CD4-positive, alpha-beta T cell treated with Interleukin-2 at 100 ng/mL for 4 hours (primary cell): ENCODE results near the gene PTK6.
"Not testable (repeated sequence)": the region's sequence is repeated elsewhere in the genome, so short reads cannot be mapped to it uniquely, and the experiment has no call there.

Experiments
- DNase-seq: peaks from one replicate; pipeline ENCODE4 v3.0.0-alpha.2; 2020; ENCODE audit warnings: low spot score

PTK6 gene

DNA sequence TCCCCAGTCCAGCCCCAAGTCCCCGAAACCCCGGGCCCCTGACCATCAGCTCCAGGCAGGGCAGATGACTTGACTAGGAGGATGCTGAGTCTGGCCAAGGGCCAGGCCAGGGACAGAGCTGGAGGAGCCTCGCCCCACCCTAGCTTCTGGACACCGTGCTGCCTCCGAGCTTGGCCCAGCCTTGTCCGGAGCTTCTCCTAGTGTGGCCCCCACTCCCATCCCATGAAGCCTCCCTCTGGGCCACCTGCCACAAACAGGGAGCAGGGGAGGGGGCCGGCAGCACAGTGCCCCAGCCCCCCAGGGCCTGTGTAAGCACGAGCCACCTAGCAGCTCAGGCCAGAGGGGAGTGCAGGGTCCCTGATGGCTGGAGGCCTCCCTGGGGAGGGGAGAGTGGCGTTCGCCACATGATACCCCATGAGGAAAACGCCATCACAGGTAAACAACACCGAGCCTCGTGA, 43.6 kb downstream of the PTK6 start:
- no peak for DNase-seq

DNA sequence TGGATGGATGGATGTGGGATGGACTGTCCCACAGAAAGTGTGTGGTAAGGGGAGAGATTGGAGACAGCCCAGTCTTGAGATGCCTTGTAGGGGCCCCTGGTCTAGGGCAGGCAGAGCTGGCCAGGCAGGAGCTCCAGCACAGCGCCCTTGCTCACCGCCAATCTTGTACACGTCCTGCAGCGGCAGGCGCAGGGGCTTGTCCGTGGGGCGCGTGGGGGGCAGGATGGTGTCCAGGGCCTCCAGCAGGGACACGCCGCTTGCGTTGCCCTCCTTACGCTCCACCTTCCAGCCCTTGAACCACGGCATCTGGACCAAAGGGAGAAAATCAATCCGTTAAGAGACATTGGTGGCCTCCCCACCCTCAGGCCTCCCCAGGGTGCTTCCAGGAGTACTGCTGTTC, 44.2 kb downstream of the PTK6 start:
- DNase-seq: no peak

DNA sequence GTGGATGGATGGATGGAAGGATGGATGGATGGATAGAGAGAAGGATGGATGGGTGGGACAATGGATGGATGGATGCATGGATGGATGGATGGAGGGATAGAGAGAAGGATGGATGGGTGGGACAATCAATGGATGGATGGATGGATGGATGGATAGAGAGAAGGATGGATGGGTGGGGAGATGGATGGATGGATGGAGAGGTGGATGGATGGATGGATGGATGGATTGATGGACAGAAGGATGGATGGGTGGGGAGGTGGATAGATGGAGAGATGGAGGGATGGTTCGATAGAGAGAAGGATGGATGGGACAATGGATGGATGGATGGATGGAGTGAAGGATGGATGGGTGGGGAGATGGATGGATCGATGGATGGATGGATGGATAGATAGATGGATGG, 44.7 kb downstream of the PTK6 start:
- no peak for DNase-seq

DNA sequence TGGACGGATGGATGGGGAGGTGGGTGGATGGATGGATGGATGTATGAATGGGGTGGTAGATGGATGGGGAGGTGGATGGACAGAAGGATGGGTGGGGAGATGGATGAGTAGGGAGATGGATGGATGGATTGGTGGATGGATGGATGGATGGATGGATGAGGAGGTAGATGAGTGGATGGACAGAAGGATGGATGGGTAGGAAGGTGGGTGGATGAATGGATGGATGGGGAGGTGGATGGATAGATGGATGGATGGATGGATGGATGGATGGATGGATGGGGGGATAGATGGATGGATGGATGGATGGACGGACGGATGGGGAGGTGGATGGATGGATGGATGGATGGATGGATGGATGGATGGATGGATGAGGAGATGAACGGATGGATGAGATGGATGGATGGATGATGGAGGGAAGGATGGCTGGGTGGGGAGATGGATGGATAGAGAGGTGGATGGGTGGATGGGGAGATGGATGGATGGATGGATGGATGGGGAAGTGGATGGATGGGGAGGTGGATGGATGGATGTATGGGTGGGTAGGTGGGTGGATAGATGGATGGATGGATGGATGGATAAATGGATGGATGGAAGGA, 45.4 kb downstream of the PTK6 start:
- no peak for DNase-seq

DNA sequence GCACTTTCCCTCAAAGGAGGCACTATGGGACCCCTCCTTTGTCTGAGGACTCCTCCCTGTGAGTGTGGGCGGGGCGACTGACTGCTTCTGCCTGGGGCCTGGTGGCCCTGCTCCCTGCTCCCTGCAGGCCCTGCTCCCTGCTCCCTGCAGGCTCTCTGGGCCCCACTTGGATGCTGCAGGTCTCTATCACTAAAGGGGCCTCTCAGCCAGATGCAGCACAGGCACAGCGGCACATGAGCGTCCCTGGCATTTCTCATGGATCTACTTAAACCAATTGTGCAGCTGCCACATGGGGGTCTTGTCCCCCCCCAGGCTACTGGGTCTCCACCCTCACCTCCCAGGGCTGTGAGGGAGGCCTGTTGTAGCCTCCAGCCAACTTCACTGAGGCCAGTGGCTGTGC, 46.1 kb downstream of the PTK6 start:
- DNase-seq: no peak

DNA sequence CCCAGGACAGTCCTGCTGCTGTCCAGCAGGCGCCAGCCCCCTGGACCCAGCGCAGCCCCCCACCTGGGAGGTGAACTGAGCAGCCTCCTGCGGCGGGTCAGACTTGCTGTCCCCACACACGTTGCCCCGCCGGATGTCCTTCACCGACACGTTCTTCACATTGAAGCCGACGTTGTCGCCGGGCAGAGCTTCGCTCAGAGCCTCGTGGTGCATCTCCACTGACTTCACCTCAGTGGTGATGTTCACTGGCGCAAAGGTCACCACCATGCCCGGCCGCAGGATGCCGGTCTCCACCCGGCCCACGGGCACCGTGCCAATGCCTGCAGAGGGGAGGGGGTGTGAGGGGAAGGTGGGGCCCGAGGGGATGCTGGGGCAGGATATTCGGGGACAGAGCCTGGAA, 46.8 kb downstream of the PTK6 start:
- no peak for DNase-seq

DNA sequence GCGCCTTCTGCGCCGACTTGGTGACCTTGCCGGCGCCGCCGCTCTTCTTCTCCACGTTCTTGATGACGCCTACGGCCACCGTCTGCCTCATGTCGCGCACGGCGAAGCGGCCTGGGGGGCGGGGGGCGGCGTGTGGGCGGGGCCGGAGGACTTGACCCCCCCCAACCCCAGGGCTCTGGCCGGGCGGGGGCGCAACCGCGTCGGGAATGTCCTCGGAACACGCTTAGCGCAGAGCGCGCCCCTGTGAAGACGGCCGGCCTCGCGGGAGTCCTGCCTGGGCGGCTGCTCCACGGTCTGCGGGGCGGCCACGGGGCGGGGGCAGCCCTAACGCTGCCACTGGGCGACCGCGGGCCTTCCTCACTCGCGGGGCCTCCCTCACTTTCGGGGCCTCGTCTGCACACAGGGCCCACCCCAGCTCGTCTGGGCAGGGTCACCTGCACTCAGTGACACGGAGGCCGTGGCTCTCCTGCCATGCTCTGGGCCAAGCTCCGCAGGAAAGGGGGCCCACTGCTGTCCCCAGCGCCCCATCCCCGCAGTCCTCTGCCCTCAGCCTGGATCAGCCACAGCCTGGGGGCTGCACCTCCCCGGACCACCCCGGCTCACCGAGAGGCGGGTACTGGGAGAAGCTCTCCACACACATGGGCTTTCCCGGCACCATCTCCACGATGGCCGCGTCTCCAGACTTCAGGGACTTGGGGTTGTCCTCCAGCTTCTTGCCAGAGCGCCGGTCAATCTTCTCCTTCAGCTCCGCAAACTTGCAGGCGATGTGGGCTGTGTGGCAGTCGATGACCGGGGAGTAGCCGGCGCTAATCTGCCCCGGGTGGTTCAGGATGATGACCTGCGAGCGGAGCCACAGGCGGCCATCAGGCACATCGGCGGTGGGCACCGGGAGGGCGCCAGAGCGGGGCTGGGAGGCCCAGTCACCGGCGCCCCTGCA, 48.6 kb downstream of the PTK6 start:
- DNase-seq: no peak

DNA sequence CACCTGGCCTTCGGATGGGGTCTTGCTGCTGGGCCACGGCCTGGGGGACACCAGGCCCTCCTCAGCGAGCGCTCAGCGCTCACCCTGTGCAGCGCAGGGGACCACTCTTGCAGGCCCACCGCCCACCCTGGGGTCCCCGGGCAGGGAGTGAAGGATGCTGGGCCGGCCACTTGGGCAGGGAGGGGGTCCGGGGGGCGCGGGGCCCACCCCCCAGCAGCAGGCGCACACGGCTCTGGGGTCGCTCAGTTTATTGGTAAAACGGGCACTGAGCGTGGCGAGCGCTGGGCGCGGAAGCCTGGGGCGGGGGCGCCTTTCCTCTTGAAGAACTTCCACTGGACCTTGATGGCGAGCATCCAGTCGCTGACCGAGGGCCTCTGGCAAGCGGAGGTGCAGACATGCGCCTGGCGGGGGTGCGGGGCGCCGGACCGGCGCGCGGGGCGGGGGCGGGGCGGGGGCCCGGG, 49.4 kb downstream of the PTK6 start:
- no peak for DNase-seq

DNA sequence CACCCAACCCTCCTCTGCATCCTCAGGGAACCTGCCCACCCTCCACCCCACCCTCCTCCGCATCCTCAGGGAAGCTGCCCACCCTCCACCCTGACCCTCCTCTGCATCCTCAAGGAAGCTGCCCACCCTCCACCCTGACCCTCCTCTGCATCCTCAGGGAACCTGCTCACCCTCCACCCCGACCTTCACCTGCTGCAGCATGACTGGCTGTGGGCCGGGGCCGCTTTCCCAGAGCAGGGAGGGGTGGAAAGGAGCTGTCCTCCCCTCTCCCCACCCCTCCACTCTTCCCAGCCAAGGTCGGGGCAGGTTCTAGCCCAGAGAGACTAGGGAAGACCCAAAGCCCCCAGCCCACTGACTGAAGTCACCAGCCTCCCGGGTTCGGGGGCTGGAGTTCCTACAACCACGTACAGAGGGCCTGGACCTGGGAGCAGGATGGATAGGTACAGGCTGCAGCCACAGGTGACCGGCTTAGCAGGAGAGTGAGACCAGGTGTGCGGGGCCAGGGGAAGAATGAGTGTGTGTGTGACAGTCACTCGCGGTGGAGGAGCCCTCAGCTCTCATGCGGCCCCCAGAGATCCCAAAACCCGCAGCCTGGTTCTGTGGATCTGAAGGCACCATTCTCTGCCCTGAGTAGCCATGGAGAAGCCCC, 49.9 kb downstream of the PTK6 start:
- no peak for DNase-seq

DNA sequence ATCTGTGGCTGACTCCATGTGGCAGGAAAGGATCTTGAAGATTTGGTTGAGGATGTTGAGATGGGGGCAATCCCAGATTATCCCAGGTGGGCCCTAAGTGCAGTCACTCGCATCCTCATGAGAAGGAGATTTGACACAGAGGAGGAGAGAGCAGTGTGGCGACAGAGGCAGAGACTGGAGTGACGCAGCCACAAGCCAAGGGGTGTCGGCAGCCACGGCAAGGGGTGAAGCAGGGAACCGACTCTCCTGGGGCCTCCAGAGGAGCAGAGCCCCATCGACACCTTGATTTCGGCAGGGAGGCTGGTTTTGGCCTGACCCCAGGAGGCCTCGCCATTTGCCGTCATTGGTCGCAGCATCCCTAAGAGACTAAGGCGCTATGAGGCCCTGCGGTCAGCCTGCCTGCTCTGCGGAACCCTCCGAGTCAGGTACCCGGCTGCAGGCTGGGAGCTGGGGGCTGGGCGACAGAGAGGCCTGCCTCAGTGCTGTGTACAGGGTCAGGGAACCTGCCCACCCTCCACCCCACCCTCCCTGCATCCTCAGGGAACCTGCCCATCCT, 50.8 kb downstream of the PTK6 start:
- no peak for DNase-seq

DNA sequence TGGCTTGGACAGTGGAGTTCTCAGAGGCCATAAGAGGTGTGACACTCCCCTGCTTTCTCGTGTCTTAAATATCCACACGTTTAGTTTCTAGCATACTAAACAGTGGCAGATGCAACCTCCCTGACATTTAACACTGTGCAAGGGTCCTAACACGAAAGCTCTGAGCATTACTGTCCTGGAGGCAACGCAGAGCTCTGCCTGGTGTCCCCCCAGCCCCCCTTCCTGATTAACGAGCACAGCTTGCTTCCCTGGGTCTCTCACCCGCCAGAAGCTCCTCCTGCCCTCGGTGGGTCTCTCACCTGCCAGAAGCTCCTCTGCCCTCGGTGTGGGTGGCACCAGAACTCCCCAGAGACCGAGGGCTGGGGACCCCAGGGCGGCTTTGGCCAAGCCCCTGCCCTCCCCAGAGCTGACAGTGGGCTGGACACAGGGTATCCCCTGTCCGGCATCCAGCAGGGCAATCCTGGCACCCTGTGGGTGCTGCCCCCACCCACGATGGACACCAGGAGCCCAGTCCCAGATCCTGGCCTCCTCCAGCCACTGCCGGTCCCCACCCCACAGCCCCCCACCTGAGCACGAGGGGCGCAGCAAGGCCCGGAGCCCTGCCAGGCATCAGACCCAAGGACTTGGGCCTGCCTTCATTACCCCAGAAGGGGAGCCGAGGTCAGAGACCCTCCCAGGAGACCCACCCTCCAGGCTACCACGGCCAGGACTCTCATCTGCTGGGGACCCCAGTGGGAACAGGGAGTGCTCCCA, 52.3 kb downstream of the PTK6 start:
- no peak for DNase-seq

DNA sequence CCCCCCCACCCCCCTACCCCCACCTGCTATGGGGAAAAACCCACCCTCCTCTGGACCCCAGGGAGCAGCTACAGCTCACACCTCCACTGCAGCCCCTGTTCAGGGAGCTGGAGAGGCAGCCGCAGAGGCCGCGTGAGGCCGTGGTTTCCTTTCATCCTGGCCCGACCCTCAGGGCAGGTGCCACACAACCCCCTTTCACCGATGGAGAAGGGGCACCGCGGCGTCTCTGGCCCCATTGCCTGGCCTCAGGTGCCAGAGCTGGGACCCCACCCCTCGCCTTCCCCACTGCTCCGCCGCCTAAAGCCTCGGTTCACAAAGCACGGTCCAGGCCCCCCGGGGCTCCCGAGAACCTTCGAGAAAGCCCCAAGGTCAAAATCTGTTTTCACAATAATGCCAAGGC, 52.9 kb downstream of the PTK6 start:
- no peak for DNase-seq

DNA sequence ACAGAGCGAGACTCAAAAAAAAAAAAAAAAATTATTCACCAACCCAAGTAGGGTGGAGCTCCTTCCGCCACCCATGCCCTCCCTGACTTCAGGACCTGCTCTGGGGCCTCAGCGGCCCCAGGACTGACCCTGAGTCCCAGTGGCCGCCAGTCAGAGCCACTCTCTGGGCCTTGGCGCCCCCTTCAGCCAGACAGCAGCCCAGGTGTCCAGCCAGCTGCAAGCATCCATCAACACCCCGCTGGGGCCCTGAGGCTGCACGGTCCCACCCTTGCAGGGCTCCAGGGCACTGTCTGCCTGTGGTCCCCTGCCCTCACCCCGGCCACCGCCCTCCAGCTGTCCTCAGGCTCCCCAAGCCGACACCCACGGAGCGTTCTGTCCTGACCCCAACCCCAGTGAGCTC, 53.3 kb downstream of the PTK6 start:
- no peak for DNase-seq

DNA sequence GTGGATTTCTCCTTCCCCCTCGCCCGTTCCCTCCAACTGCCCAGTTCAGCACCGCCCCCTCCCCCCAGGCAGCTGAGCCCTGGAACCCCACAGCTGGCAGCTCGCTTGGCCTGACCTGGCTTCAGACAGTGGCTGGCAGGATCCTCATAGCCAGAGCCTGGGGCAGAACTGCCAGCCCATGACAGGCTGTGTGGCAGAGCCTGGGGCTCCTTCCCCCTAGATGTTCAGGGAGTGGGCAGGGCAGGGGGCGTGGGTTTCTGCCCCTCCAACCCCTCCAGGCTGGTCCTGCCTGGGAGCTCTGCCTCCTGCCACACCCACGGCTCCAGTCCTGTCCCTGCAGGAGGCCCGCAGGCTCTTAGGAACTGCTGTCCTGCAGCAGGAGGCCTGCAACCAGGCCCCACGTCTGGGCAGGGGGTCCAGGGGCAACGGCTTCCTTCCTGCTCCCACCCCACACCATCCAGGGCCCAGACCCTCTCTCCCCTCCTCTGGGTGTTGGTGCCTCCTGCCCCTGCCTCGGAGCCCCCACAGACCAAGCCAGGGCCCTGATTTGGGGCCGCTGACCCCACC, 55.1 kb downstream of the PTK6 start:
- DNase-seq: no peak

DNA sequence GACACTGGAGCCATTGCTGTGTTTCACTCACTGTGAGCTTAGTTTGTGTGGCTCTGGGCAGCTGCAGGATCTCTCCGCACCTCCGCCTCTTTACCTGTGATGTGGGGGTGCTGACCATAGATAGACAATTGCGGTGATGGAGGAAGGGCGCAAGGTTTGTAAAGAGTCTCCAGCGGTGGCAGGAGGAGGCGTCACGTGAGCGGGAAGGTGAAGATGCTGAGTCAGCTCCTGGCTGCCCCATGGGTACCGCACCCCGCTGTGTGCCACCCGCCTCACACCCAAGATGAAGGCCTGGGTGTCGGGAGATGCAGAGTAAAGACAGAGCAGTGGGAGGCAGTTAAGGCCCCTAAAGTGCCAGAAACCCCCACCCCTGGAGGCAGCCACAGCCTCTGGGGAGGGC, 55.7 kb downstream of the PTK6 start:
- no peak for DNase-seq

DNA sequence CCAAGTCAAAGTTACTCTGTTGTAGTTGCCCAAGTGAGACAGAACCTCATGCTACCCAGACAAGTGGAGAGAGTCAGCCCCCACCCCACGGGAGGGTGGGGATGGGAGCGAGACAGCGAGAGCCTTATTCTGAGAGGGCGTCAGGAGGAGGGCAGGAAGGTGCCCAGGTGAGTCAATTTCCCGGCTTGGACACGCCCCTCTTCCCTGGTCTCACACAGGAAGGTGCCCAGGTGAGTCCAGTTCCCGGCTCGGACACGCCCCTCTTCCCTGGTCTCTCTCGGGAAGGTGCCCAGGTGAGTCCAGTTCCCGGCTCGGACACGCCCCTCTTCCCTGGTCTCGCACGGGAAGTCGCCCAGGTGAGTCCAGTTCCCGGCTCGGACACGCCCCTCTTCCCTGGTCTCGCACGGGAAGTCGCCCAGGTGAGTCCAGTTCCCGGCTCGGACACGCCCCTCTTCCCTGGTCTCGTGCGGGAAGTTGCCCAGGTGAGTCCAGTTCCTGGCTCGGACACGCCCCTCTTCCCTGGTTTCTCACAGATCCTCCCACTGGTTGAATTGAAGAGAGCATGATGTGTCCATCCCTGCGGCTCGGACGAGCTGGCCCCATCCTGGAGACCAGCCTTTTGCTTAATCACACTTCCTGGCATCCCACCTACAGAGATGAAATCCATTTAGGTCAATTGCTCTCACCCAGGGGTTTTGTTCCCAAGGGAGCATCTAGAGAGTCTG, 57.3 kb downstream of the PTK6 start:
- not testable (repeated sequence) for DNase-seq

DNA sequence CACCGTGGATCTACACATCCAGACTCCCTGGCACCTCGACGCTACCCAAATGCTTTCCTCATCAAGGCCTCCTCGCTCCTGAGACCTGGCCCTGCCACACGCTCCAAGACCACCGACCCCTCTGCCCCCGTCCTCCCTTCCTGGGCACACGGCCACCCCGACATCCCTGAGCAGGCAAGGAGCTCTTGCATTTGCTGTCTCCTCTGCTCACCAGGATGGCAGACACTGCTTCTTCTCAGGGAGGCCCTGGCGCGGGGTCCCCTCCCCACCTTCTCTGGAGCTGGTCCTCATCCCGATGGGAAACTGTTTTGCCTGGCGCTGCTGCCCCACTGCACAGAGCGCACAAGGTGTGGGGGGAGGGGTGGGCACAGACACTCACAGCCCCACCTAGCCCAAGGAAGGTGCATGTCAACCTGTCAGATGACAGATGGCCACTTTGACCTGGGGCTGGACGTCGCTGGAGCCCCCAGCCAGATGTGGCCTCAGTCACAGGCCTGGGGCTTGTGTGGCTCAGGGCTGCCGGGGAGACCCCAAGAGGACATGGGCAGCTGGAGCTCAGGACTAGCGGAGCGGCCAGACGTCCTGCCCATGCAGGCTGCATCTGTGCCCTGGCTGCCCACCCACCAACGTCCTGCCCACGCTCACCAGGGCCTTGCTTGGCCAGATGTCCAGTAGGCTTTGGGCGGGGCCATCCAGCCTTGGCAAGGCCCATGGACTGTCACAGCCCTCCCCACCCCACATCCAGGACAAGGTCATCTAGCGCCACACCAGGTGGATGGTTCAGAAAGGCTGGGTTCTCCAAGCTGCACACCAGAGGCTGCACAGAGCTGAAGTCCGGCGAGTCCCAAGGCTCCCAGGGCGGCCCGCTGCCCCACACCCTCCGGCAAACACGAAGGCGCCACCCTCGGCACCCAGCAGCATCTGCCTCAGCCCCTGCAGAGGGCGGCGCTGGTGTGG, 58.6 kb downstream of the PTK6 start:
- no peak for DNase-seq
